GM10266 (cell line): Measurements from ENCODE around the gene TBCD.

Source experiments
- DNase-seq: peaks from one replicate; pipeline ENCODE4 v3.0.0; 2012; ENCODE audit errors: extremely low spot score
- CTCF ChIP-seq: IDR thresholded peaks from 2 replicates; pipeline ENCODE4 v1.5.1; 2012; ENCODE audit warnings: mild to moderate bottlenecking, low read depth; ENCODE audit not compliant: control insufficient read depth, insufficient read depth; ENCODE audit errors: missing control alignments

The TBCD gene

DNA sequence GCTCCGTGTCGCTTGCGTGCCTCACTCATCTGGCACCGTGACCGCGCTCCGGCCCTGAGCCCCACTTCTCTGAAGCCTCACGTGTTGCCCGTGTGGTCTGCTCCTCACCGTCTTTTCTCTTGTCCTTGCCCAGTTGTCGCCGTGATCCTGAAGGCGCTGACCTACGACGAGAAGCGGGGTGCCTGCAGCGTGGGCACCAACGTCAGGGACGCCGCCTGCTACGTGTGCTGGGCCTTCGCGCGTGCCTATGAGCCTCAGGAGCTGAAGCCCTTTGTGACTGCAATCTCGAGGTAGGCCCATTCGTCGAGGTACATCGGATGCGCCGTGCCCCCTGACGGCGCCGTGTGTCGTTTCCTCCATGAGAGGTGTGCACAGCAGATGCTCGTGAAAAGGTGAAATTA lies 118.2 kb downstream of the TBCD start:
- TF ChIP-seq CTCF, result no peak
- DNase-seq, result no peak

DNA sequence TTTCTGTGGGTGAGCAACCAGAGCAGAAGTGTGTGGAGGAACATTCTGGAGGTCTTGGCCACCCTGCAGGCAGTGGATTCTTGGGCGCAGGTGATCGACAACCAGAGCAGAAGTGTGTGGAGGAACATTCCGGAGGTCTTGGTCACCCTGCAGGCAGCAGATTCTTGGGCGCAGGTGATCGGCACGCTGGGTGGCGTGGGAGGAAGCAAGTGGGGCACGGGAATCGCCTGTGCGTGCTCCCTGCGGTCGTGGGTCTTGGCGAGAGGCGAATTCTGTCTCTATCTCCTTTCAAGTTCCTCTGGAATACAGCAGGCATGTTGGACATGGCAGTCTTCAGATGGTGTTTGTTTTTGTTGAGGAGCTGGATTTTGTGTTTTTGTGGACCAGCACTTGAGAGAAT lies 118.7 kb downstream of the TBCD start:
- no peak for DNase-seq
- no peak for TF ChIP-seq CTCF

- DNase-seq, result peak; percentile 88
Observed at GRCh38 chr17:82871056-82871775, 119.4 kb downstream of the TBCD start.

DNA sequence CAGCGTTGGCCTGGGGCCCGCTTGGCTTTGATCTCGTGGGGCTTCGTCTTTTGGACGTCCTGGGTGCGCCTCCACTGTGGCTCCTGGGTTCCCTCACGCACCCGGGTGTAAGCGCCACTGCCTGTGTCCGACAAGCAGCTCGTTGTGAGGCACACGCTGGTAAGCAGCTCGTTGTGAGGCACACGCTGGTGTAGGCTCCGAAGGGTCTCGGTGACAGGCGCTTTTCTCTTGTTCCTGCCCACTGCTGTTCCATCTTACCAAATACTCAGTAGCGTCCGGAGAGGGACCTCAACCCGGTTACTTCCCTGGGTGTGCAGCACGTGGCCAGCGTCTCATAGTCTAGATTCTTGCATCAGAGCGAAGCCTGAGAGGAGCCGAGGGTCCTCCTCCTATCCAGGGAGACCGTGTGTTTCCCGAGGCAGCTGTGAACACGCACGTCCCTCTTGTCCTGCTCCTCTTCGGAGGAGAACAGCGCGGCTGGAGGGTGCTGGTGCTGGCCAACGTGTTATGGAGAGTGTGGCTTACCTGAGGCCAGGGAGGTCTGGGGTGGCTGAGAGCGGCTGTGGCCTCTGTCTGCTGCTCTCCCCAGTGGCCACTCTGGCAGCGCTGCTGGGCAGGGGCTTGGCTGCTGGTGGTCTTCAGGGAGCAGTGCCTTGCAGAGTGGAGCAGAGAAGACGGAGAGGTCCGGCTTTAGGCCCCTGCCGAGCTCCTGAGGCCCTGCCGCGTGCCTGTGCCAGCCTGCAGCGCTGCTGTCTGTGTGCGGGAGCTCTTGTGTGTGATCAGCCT lies 120.1 kb downstream of the TBCD start:
- DNase-seq, result no peak
- no peak for TF ChIP-seq CTCF

More at GRCh38 chr17:82871056-82871775, 119.4 kb downstream of the TBCD start:
- peak; percentile 27 for TF ChIP-seq CTCF

- DNase-seq, result no peak
Observed at GRCh38 chr17:82872591-82873520, 121.0 kb downstream of the TBCD start.

DNA sequence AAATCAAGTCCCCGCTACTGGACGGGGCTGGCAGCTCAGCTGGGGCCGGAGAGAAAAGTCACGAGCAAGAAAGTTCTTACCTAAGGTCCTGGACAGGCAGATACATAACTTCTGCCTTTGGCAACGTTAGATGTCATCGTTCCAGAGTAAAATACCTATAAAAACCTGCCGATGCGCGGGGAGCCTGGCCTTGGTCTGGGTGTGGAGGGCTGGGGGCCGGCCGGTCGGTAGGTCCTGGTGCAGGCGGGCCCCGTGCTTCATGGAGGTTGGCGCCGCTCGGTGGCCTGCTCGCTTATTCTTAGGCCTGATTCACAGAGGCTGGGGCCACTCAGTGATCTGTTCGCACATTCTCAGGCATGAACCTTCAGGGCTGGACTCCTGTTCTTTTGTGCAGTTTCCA lies 121.7 kb downstream of the TBCD start:
- no peak for DNase-seq
- TF ChIP-seq CTCF, result no peak

More at GRCh38 chr17:82872591-82873520, 121.0 kb downstream of the TBCD start:
- no peak for TF ChIP-seq CTCF
